Astrocyte of the hippocampus (primary cell): Measurements from ENCODE around the gene PMEL.
A peak's percentile ranks its signal among the peaks of the same experiment; 100 is the strongest.
"Not testable (repeated sequence)": the region's sequence is repeated elsewhere in the genome, so short reads cannot be mapped to it uniquely, and the experiment has no call there.

ENCODE experiments used
- DNase-seq: peaks from one replicate; pipeline ENCODE4 v3.0.0; 2011; ENCODE audit warnings: low read depth, low spot score

PMEL gene

GRCh38 chr12:55925371-55925770 is 40.5 kb downstream of the PMEL start:
- DNase-seq, result no peak

GRCh38 chr12:55923648-55924047 is 42.2 kb downstream of the PMEL start:
- not testable (repeated sequence) for DNase-seq

- DNase-seq, result no peak
These were observed 43.7 kb downstream of the PMEL start for GRCh38 chr12:55922126-55922525.

GRCh38 chr12:55919032-55919431 is 46.8 kb downstream of the PMEL start:
- peak; percentile 53 for DNase-seq

- no peak for DNase-seq
These were observed 50.4 kb downstream of the PMEL start for GRCh38 chr12:55915482-55915859.

GRCh38 chr12:55912908-55913307 is 52.9 kb downstream of the PMEL start:
- no peak for DNase-seq

GRCh38 chr12:55909513-55909884 is 56.3 kb downstream of the PMEL start:
- no peak for DNase-seq

GRCh38 chr12:55908726-55909512 is 56.9 kb downstream of the PMEL start:
- DNase-seq, result peak; percentile 49

GRCh38 chr12:55906056-55906455 is 59.8 kb downstream of the PMEL start:
- DNase-seq, result no peak
